HepG2 (cell line): Measurements from ENCODE around the gene CLRN2. TPM values are rescaled to one million over a fixed set of nuclear protein-coding genes. Genes with fewer than 3 reads are reported as not detected.

Experiments used
- ATAC-seq: fragments of 200-7000 bp; cut with Tn5 transposase; 3 replicates; pipeline ENCODE4 v1.9.1; 2020; ENCODE audit warnings: mild to moderate bottlenecking, moderate library complexity
- BruUV-seq: library from RNA; stranded (reverse); fragments of 400-500 nt; replicated peaks from 2 replicates; lab custom pipeline; 2021; lab: Mats Ljungman, UMichigan
- CTCF ChIA-PET: fragments of 300-600 bp; formaldehyde crosslinking; extraction: SDS; loops from one replicate; lab custom pipeline; 2021; ENCODE audit warnings: low total read pairs, inconsistent platforms, low intra/inter-chr PET ratio; lab: Yijun Ruan, JAX
- POLR2A ChIA-PET: fragments of 350-600 bp; sonication (Branson Sonifier 250); formaldehyde crosslinking; loops from one replicate; lab custom pipeline; 2020; ENCODE audit warnings: antibody characterized with exemption, inconsistent platforms; lab: Yijun Ruan, JAX
- DNase-seq: peaks from one replicate; pipeline ENCODE4 v3.0.0-alpha.2; 2015; ENCODE audit warnings: low spot score
- FAIRE-seq: peaks from 3 replicates; lab custom pipeline; 2011; peaks lifted over from hg19 to GRCh38; lab: Jason Lieb, UNC
- H2AFZ ChIP-seq: one replicate; pipeline ENCODE4 v1.6.1; 2011; ENCODE audit warnings: low read length, inconsistent platforms
- H3K27ac ChIP-seq: fragments of 300-600 bp; 3 replicates; pipeline ENCODE4 v1.8.0; 2011; ENCODE audit warnings: mixed run types, mild to moderate bottlenecking, mixed read lengths, low read length, inconsistent platforms; ENCODE audit not compliant: insufficient read depth; ENCODE audit errors: extremely low read length
- H3K27me3 ChIP-seq, 2 experiments: fragments of 200-600 bp in 1 of 2; 2 replicates in 1 of 2; 3 replicates in 1 of 2; pipeline versions ENCODE4 v1.6.0 to v1.8.0; 2011; ENCODE audit warnings: low read length in 2 of 2, mild to moderate bottlenecking in 2 of 2, moderate library complexity in 2 of 2, inconsistent platforms in 1 of 2; ENCODE audit not compliant: insufficient read depth in 2 of 2, control insufficient read depth in 1 of 2
- H3K36me3 ChIP-seq, 2 experiments: fragments of 200-600 bp in 1 of 2; replicated peaks in 1 of 2; 2 replicates in 1 of 2; 3 replicates in 1 of 2; pipeline versions ENCODE4 v1.5.1 to v1.8.0; 2011; ENCODE audit warnings: low read length in 2 of 2, inconsistent platforms in 1 of 2; ENCODE audit not compliant: insufficient read depth in 2 of 2, control insufficient read depth in 1 of 2
- H3K4me1 ChIP-seq: 2 replicates; pipeline ENCODE4 v1.5.1; 2012; ENCODE audit warnings: low read length, inconsistent platforms; ENCODE audit not compliant: insufficient read depth
- H3K4me2 ChIP-seq: 2 replicates; pipeline ENCODE4 v1.6.0; 2011; ENCODE audit warnings: low read depth, low read length, inconsistent platforms
- H3K4me3 ChIP-seq, 3 experiments: fragments of 200-600 bp in 1 of 3; sonication (generic), shearing (Covaris generic) in 1 of 3; replicated peaks in 1 of 3; 2 replicates each; pipeline ENCODE4 v1.5.1; 2011 to 2016; ENCODE audit warnings: low read length in 3 of 3, inconsistent platforms in 2 of 3, low read depth in 2 of 3, mild to moderate bottlenecking in 2 of 3, control low read depth in 1 of 3, mixed read lengths in 1 of 3; ENCODE audit not compliant: insufficient read depth in 1 of 3
- H3K79me2 ChIP-seq: one replicate; pipeline ENCODE4 v1.6.1; 2011; ENCODE audit warnings: low read length, inconsistent platforms; ENCODE audit not compliant: insufficient read depth
- H3K9ac ChIP-seq: 2 replicates; pipeline ENCODE4 v1.6.0; 2011; ENCODE audit warnings: mild to moderate bottlenecking, low read depth, low read length, inconsistent platforms; ENCODE audit not compliant: insufficient read depth
- H3K9me3 ChIP-seq: 2 replicates; pipeline ENCODE4 v1.5.1; 2012; ENCODE audit warnings: mild to moderate bottlenecking, low read length
- H4K20me1 ChIP-seq: 2 replicates; pipeline ENCODE4 v1.6.0; 2011; ENCODE audit warnings: inconsistent platforms, mild to moderate bottlenecking, low read length, moderate library complexity; ENCODE audit not compliant: insufficient read depth
- HIC2 ChIP-seq: sonication (generic); formaldehyde crosslinking; IDR thresholded peaks from 2 replicates; pipeline ENCODE4 v1.9.0; 2022; ENCODE audit warnings: low read depth, missing genetic modification reagents
- IKZF5 ChIP-seq: IDR thresholded peaks from 2 replicates; pipeline ENCODE4 v1.6.1; 2018; ENCODE audit warnings: missing genetic modification reagents, mild to moderate bottlenecking, missing compliant biosample characterization
- MYPOP ChIP-seq: sonication (generic); formaldehyde crosslinking; IDR thresholded peaks from 2 replicates; pipeline ENCODE4 v1.8.1; 2023; ENCODE audit warnings: mild to moderate bottlenecking, moderate library complexity, missing genetic modification reagents
- NR2F2 ChIP-seq: IDR thresholded peaks from 2 replicates; pipeline ENCODE4 v1.6.1; 2012; ENCODE audit warnings: low read depth, inconsistent platforms, borderline replicate concordance
- SIX1 ChIP-seq: sonication (generic); formaldehyde crosslinking; IDR thresholded peaks from 2 replicates; pipeline ENCODE4 v1.4.0; 2020; ENCODE audit warnings: missing genetic modification reagents, borderline replicate concordance
- ZNF407 ChIP-seq: sonication (generic); formaldehyde crosslinking; IDR thresholded peaks from one replicate; pipeline ENCODE4 v1.5.1; 2020; ENCODE audit warnings: mild to moderate bottlenecking, missing genetic modification reagents; ENCODE audit errors: not compliant biosample characterization
- WGBS: methylation state at CpG from one replicate; pipeline ENCODE4 v1.1.6; 2017; ENCODE audit warnings: low lambda C conversion rate; 5-methylcytosine and 5-hydroxymethylcytosine counted together
- in situ Hi-C: cut with HindIII; loops from 2 replicates; pipeline ENCODE4 v1.10.0; 2017; ENCODE audit warnings: low pct_unique_long_range_greater_than_20kb; ENCODE audit not compliant: extremely low pct_ligation_motif_present
- intact Hi-C: fragments of 100-400 bp; cut with micrococcal nuclease; formaldehyde crosslinking; loops from one replicate; pipeline ENCODE4 v1.10.0; 2022; ENCODE audit not compliant: unreplicated experiment
- polyA plus RNA-seq, 8 experiments: library from polyadenylated mRNA; depleted of rRNA in 3 of 8; stranded (reverse) in 7 of 8; unstranded in 1 of 8; fragments of >200 nt; fragmentation: Illumina TruSeq in 4 of 8; extraction: Trizol in 4 of 8; gene quantifications; 2 replicates each; pipeline versions ENCODE4 v1.2.1 to v1.2.3, GENCODE V29; 2011 to 2016; ENCODE audit warnings: low read depth in 4 of 8, missing spikeins in 1 of 8, mixed read lengths in 1 of 8; ENCODE audit not compliant: insufficient read depth in 1 of 8
- total RNA-seq, 5 experiments: library from RNA; depleted of rRNA; stranded (reverse); fragments of >200 nt; fragmentation: Illumina TruSeq; extraction: Trizol; gene quantifications; 2 replicates each; pipeline ENCODE4 v1.2.3, GENCODE V29; 2016; ENCODE audit warnings: low read depth in 1 of 5

CLRN2 gene
- total and polyA plus RNA-seq, 2 of the 13 experiments (the other 11 are each of a cell fraction or from before 2014, with no cell fraction given): not detected

- no TSS peak for BruUV-seq
- Histone ChIP-seq H3K27me3 (no peaks in the 10 kb centered on the region; a peak in 1 of 5 replicates), H3K36me3 (peaks cover 3 to 24% of the 10 kb centered on the region in 2 experiments), H2AFZ (no peak overlapping the region), H3K9ac (peak overlapping the region; percentile 82), H3K4me2 (peak overlapping the region; percentile 85), H3K4me3 (peak overlapping the region; percentile 65 to 88 (median 84)), H3K9me3 (no peaks in the 10 kb centered on the region), H3K4me1 (peaks cover 60% of the 10 kb centered on the region), H4K20me1 (peaks cover 4% of the 10 kb centered on the region; the same call in 1 of the 2 replicates), H3K79me2 (peaks cover 35% of the 10 kb centered on the region), H3K27ac (peak overlapping the region; percentile 73)
- intact Hi-C loops: loop anchor here (10.0 kb wide), 1 partner anchor 124 kb away; no protein-coding TSS in a partner anchor
- in situ Hi-C loops: no loop called here
- ChIA-PET CTCF (no interaction called here), POLR2A (interaction anchor here (1.1 to 2.4 kb wide), 4 partner anchors 13 to 103 kb away, joined by 3 to 22 read pairs (median 7); partner anchors contain the start of gene MED28)
- peak; percentile 46 for DNase-seq
- ATAC-seq: peak; percentile 64
- FAIRE-seq: no peak
- under 1% methylated on average over 8 of the region's 9 CpGs for WGBS
- peak; percentile 55; the same call in 1 of the 2 replicates for TF ChIP-seq SIX1
- TF ChIP-seq ZNF407: no peak
- TF ChIP-seq MYPOP (CRISPR knock-in tag): 0 out of 2 replicates have a peak, but pooled peaks have one; percentile 18
- 0 out of 2 replicates have a peak, but pooled peaks have one; percentile 7 for TF ChIP-seq NR2F2
- no peak for TF ChIP-seq IKZF5 (CRISPR knock-in tag)
- TF ChIP-seq HIC2 (CRISPR knock-in tag): no peak
These were observed 3.9 kb upstream of the CLRN2 start for GRCh38 chr4:17511051-17511450.
